Fibroblast of mammary gland (primary cell): ENCODE data around the gene KIF6.

ENCODE experiments used
- DNase-seq: peaks from one replicate; pipeline ENCODE4 v3.0.0-alpha.2; 2010; ENCODE audit warnings: low read depth
- H3K4me3 ChIP-seq: 2 replicates; pipeline ENCODE4 v1.5.1; 2011; ENCODE audit warnings: low read depth, mild to moderate bottlenecking, low read length, moderate library complexity; ENCODE audit not compliant: control insufficient read depth
- TF ChIP-seq, protein P1 (sequence below): conservative IDR thresholded peaks from 2 replicates; pipeline ENCODE4 v1.5.1; 2011; ENCODE audit warnings: low read depth, low read length, inconsistent platforms; ENCODE audit not compliant: control insufficient read depth, insufficient read depth

KIF6 gene

DNA sequence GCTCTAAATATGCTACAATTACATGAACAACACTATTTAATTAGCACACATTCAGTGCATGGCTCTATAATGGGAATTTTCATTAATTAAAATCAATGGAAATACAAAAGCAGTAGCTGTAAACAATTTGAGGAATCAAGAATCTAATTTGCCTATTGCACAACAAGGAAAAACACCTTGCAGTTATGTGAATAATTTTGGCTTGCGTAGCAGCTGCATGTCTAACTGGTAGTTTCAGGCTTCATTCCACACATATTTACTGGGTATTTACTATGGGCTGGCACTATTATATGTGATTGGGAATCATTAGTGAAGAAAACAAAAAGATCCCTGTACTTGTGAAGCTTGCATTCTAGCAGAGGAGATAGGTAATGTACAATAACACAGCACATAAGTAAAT, 26.4 kb downstream of the KIF6 start:
- no peak overlapping the region for H3K4me3 ChIP-seq
- DNase-seq = no peak
- TF ChIP-seq, protein P1, sequence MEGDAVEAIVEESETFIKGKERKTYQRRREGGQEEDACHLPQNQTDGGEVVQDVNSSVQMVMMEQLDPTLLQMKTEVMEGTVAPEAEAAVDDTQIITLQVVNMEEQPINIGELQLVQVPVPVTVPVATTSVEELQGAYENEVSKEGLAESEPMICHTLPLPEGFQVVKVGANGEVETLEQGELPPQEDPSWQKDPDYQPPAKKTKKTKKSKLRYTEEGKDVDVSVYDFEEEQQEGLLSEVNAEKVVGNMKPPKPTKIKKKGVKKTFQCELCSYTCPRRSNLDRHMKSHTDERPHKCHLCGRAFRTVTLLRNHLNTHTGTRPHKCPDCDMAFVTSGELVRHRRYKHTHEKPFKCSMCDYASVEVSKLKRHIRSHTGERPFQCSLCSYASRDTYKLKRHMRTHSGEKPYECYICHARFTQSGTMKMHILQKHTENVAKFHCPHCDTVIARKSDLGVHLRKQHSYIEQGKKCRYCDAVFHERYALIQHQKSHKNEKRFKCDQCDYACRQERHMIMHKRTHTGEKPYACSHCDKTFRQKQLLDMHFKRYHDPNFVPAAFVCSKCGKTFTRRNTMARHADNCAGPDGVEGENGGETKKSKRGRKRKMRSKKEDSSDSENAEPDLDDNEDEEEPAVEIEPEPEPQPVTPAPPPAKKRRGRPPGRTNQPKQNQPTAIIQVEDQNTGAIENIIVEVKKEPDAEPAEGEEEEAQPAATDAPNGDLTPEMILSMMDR = no peak

DNA sequence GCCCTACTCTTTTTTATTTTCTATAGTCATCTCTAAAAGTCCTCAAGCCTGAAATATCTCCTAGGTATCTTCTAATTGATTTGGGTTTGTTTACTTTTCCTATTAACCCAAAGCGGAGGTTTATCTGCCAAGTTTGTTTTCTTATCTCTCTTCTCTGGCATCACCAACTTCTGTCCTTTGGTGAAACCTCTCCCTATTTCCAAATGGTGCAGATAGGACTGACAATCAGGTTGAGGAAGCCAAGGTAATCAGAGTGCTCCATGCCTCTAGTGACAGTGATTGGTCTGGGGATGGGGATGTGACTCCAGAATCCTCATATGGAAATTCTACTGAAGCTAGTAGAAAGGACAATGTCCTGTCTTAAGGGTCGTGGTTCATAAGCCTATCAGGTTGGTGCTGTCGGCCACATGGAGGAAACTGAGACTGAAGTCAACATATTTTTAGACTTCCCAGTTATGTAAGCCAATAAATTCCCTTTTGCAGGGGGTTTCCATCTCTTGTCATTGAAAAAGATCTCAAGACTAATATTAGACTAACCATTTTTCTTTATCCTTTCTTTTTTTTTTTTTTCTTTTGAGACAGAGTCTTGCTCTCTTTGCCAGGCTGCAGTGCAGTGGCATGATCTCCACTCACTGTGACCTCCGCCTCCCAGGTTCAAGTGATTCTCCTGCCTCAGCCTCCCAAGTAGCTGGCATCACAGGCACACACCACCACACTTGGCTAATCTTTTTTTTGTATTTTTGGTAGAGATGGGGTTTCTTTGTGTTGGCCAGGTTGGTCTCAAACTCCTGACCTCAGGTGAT, 28.0 kb downstream of the KIF6 start:
- no peak for DNase-seq
- no peak overlapping the region for H3K4me3 ChIP-seq
- TF ChIP-seq, protein P1 = no peak

DNA sequence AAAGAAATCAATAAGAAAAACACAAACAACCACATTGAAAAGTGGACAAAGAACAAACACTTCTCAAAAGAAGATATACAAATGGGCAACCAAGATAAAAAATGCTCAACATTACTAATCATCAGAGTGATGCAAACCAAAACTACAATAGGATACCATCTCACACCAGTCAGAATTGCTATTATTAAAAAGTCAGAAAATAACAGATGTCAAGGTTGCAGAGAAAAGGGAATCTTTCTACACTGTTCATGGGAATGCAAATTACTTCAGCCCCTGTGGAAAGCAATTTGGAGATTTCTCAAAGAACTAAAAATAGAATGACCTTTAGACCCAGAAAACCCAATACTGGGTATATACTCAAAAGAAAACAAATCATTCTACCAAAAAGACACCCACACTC, 29.8 kb downstream of the KIF6 start:
- no peak overlapping the region for H3K4me3 ChIP-seq
- TF ChIP-seq, protein P1 = no peak
- DNase-seq = no peak

DNA sequence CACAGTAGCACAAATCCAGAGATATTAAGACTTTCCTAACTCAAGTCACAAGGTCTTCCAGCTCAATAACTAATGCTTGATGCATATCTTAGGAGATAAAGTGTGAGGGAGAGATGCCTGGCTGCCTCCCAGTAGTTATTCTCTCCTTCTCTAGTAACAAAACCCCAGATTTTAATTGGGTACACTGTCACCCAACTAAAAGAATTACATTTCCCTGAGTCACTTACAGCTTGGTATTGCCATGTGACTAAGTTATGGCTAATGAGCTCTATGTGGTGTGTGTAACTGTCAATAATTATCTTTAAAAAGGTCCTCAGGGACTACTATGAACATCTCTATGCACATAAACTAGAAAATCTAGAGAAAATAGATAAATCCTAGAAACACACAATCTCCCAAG, 32.0 kb downstream of the KIF6 start:
- TF ChIP-seq, protein P1 = no peak
- H3K4me3 ChIP-seq = no peak overlapping the region
- DNase-seq = no peak

DNA sequence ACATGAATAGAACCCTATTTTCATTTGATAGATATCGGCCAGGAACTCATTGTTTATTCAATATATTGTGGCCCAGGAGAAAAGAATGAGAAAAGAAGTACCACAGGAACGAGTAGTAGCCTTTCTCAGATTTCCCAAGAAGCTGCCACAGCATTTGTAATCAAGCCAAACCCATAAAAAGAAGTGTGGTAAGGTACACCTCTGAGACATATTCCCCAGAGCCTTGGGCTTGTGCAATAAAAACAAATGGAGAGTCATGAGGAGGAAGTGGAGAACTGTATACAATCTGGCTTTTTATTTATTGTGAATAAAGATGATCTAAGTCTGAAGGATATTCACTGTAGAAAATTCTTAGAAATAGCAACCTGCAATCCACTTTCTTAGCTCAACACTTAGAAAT, 36.7 kb downstream of the KIF6 start:
- DNase-seq = peak; percentile 87
- TF ChIP-seq, protein P1 = no peak
- no peak overlapping the region for H3K4me3 ChIP-seq

DNA sequence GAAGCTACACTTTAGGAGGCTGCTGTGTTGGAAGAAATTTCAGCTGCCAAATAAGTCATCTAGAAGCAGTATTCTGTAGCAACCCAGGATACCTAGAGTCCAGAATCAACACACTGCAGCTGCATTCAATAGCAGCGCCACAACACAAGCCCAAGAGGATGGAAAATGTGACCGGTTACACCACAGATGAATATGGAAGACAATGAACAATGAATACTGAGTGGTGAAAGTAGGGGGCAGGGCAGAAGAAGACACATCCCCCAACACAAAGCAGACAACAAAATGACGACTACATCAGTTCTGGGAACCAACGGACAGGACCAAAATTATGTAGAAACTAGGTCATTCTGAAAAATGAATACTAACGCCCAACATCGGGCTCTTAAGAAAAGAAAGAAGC, 38.2 kb downstream of the KIF6 start:
- no peak overlapping the region for H3K4me3 ChIP-seq
- DNase-seq = no peak

More for the DNA sequence above, 38.2 kb downstream of the KIF6 start:
- TF ChIP-seq, protein P1 = no peak
